Measurements from ENCODE around the gene PLD5.
A peak's percentile ranks its signal among the peaks of the same experiment; 100 is the strongest.
"Not testable (repeated sequence)": the region's sequence is repeated elsewhere in the genome, so short reads cannot be mapped to it uniquely, and the experiment has no call there.

The PLD5 gene

DNA sequence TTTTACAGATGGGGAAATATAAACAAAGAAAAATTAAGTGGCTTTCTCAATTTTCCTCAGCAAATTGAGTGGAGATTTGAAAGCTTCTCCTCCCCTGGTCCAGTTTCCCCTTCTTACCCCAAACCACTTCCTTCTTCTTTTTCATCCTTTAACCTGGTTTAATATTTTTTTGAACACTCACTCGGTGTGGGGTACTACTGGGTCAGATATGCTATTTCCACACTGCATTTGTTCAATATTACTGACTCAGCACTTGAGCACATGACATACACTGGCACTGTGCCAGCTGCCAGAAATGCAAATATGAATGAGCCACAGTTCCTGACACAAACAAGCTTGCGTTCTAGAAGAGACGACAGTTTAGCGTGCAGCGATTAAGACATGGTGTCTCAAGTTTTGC lies 193.6 kb downstream of the PLD5 start:
- H3K4me2 ChIP-seq (ENCODE audit: low read length); H3K23ac ChIP-seq (ENCODE audit: low read length); H2BK120ac ChIP-seq (ENCODE audit: insufficient read depth, low read length, poor library complexity); H2AFZ ChIP-seq (ENCODE audit: insufficient read depth, low read length, poor library complexity); H3K9ac ChIP-seq (ENCODE audit: low read length); H4K91ac ChIP-seq (ENCODE audit: low read depth, low read length); H3K4me1 ChIP-seq (ENCODE audit: control insufficient read depth in 1 of 2, insufficient read depth in 2 of 2, low read length in 2 of 2); H3K4ac ChIP-seq (ENCODE audit: low read depth, low read length); H2BK5ac ChIP-seq (ENCODE audit: low read depth, low read length, poor library complexity); DNase-seq; H3K18ac ChIP-seq (ENCODE audit: low read length); H2AK5ac ChIP-seq (ENCODE audit: low read length); H3K36me3 ChIP-seq (ENCODE audit: control insufficient read depth in 1 of 2, insufficient read depth in 2 of 2, low read length in 2 of 2); H4K8ac ChIP-seq (ENCODE audit: low read depth, low read length); H3K79me2 ChIP-seq (ENCODE audit: control insufficient read depth, insufficient read depth, low read length, poor library complexity); H3K9me3 ChIP-seq (ENCODE audit: insufficient read depth, low read depth, low read length); H3K14ac ChIP-seq (ENCODE audit: low read length); H3K27ac ChIP-seq (ENCODE audit: low read depth, low read length); H3K4me3 ChIP-seq (ENCODE audit: low read depth, low read length); H2BK12ac ChIP-seq (ENCODE audit: low read length); H3K27me3 ChIP-seq (ENCODE audit: insufficient read depth, low read length); H4K12ac ChIP-seq (ENCODE audit: low read depth, low read length); H3K79me1 ChIP-seq (ENCODE audit: low read length): not testable (repeated sequence)
- WGBS (ENCODE audit: extremely low coverage, insufficient coverage, insufficient read length) = no CpG with 5 or more reads among the region's 5 CpGs

DNA sequence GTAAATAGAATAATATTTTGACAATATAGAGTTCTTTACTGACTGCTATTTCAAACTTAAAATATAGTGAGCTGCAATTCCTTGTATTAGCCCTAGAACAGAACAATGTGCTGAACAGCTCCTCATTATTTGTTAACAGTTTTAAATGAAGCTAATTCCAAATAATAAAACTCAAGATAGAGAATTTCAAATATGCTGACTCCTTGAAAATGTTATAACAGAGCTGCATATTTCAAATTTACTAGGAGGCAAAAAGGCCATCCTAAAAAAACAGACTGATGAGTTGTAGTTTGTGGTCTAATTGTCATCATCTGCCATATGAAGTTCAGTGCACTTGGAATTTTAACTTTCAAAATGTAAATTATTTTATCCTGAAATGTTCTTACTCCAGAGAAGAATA lies 197.1 kb downstream of the PLD5 start:
- not testable (repeated sequence) for H3K4ac ChIP-seq (ENCODE audit: low read depth, low read length); H3K36me3 ChIP-seq (ENCODE audit: control insufficient read depth in 1 of 2, insufficient read depth in 2 of 2, low read length in 2 of 2); H3K4me3 ChIP-seq (ENCODE audit: low read depth, low read length); H4K8ac ChIP-seq (ENCODE audit: low read depth, low read length); H3K79me1 ChIP-seq (ENCODE audit: low read length); H3K9me3 ChIP-seq (ENCODE audit: insufficient read depth, low read depth, low read length); DNase-seq; H2BK5ac ChIP-seq (ENCODE audit: low read depth, low read length, poor library complexity); H4K91ac ChIP-seq (ENCODE audit: low read depth, low read length); H3K9ac ChIP-seq (ENCODE audit: low read length); H3K4me1 ChIP-seq (ENCODE audit: control insufficient read depth in 1 of 2, insufficient read depth in 2 of 2, low read length in 2 of 2); H3K18ac ChIP-seq (ENCODE audit: low read length); H3K79me2 ChIP-seq (ENCODE audit: control insufficient read depth, insufficient read depth, low read length, poor library complexity); H4K12ac ChIP-seq (ENCODE audit: low read depth, low read length); H3K23ac ChIP-seq (ENCODE audit: low read length); H2AK5ac ChIP-seq (ENCODE audit: low read length); H3K27ac ChIP-seq (ENCODE audit: low read depth, low read length); H2BK120ac ChIP-seq (ENCODE audit: insufficient read depth, low read length, poor library complexity); H2AFZ ChIP-seq (ENCODE audit: insufficient read depth, low read length, poor library complexity); H2BK12ac ChIP-seq (ENCODE audit: low read length); H3K14ac ChIP-seq (ENCODE audit: low read length); H3K4me2 ChIP-seq (ENCODE audit: low read length); H3K27me3 ChIP-seq (ENCODE audit: insufficient read depth, low read length)

DNA sequence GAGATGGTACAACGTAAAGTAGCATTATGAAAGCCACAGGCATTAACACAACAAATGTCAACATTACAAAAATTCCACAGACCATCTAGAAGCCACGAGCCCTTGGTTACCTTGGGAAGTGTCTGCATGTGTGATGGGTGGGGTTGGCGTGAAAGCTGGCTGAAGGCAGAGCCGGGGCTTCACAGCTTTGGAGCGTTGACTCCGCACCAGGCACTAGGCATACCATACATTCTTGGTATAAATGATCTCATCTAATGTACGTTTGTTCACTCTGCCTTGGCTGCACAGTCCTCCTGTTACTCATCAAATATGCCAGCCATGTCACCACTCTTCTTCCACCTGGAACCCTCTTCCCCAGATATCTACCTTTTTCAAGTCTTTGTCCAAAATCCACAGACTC lies 202.5 kb downstream of the PLD5 start:
- not testable (repeated sequence) for H3K4ac ChIP-seq (ENCODE audit: low read depth, low read length); H3K18ac ChIP-seq (ENCODE audit: low read length); H2BK120ac ChIP-seq (ENCODE audit: insufficient read depth, low read length, poor library complexity); H2BK5ac ChIP-seq (ENCODE audit: low read depth, low read length, poor library complexity); H3K79me2 ChIP-seq (ENCODE audit: control insufficient read depth, insufficient read depth, low read length, poor library complexity); H3K14ac ChIP-seq (ENCODE audit: low read length); H2AK5ac ChIP-seq (ENCODE audit: low read length); H3K9me3 ChIP-seq (ENCODE audit: insufficient read depth, low read depth, low read length); H4K91ac ChIP-seq (ENCODE audit: low read depth, low read length); H4K12ac ChIP-seq (ENCODE audit: low read depth, low read length); H3K23ac ChIP-seq (ENCODE audit: low read length); H3K9ac ChIP-seq (ENCODE audit: low read length); H3K4me2 ChIP-seq (ENCODE audit: low read length); H3K79me1 ChIP-seq (ENCODE audit: low read length); H3K36me3 ChIP-seq (ENCODE audit: control insufficient read depth in 1 of 2, insufficient read depth in 2 of 2, low read length in 2 of 2); H2BK12ac ChIP-seq (ENCODE audit: low read length); H3K4me3 ChIP-seq (ENCODE audit: low read depth, low read length); H4K8ac ChIP-seq (ENCODE audit: low read depth, low read length); H3K4me1 ChIP-seq (ENCODE audit: control insufficient read depth in 1 of 2, insufficient read depth in 2 of 2, low read length in 2 of 2); H2AFZ ChIP-seq (ENCODE audit: insufficient read depth, low read length, poor library complexity); H3K27me3 ChIP-seq (ENCODE audit: insufficient read depth, low read length)
- peak; percentile 77 to 78 for DNase-seq
- peak overlapping the region; percentile 62 for H3K27ac ChIP-seq (ENCODE audit: low read depth, low read length)
- no CpG with 5 or more reads among the region's 7 CpGs for WGBS (ENCODE audit: extremely low coverage, insufficient coverage, insufficient read length)

DNA sequence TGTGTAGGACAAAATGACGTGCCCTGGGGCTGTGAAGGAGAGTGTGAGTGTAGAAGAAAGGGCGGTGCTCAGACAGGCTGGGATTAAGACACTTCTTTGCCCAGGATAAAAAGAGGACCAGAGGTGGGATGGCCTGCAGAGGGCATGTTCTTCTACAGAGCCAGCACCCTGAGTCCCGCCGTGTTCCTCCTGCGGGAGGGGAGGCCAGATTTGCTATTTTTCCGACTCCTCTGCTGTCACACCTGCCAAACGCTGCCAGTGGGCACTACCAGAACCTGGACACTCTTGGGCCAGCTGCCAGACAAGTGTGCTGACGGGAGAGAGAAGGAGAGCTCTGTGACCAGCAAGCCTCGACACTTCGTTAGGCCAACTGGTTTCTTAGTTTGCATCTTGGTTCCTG lies 206.4 kb downstream of the PLD5 start:
- H4K91ac ChIP-seq (ENCODE audit: low read depth, low read length) = no peak overlapping the region
- no peaks in the 10 kb centered on the region for H3K9me3 ChIP-seq (ENCODE audit: insufficient read depth, low read depth, low read length)
- H2AFZ ChIP-seq (ENCODE audit: insufficient read depth, low read length, poor library complexity) = no peak overlapping the region
- no peak overlapping the region for H3K27ac ChIP-seq (ENCODE audit: low read depth, low read length)
- no peak for DNase-seq
- no CpG with 5 or more reads among the region's 10 CpGs for WGBS (ENCODE audit: extremely low coverage, insufficient coverage, insufficient read length)
- H2BK12ac ChIP-seq (ENCODE audit: low read length) = no peak overlapping the region
- no peak overlapping the region for H4K8ac ChIP-seq (ENCODE audit: low read depth, low read length)
- no peak overlapping the region for H2BK5ac ChIP-seq (ENCODE audit: low read depth, low read length, poor library complexity)
- H3K79me2 ChIP-seq (ENCODE audit: control insufficient read depth, insufficient read depth, low read length, poor library complexity) = no peaks in the 10 kb centered on the region
- H3K14ac ChIP-seq (ENCODE audit: low read length) = no peak overlapping the region
- no peaks in the 10 kb centered on the region for H3K27me3 ChIP-seq (ENCODE audit: insufficient read depth, low read length)
- no peak overlapping the region for H2BK120ac ChIP-seq (ENCODE audit: insufficient read depth, low read length, poor library complexity)
- H2AK5ac ChIP-seq (ENCODE audit: low read length) = no peak overlapping the region
- no peak overlapping the region for H3K4me2 ChIP-seq (ENCODE audit: low read length)
- H3K79me1 ChIP-seq (ENCODE audit: low read length) = no peaks in the 10 kb centered on the region
- H3K23ac ChIP-seq (ENCODE audit: low read length) = no peak overlapping the region
- H3K4me1 ChIP-seq (ENCODE audit: control insufficient read depth in 1 of 2, insufficient read depth in 2 of 2, low read length in 2 of 2) = no peaks in the 10 kb centered on the region
- H3K18ac ChIP-seq (ENCODE audit: low read length) = no peak overlapping the region
- H3K36me3 ChIP-seq (ENCODE audit: control insufficient read depth in 1 of 2, insufficient read depth in 2 of 2, low read length in 2 of 2) = no peaks in the 10 kb centered on the region
- H3K9ac ChIP-seq (ENCODE audit: low read length) = no peak overlapping the region
- H4K12ac ChIP-seq (ENCODE audit: low read depth, low read length) = no peak overlapping the region
- H3K4me3 ChIP-seq (ENCODE audit: low read depth, low read length) = no peak overlapping the region
- H3K4ac ChIP-seq (ENCODE audit: low read depth, low read length) = no peak overlapping the region

DNA sequence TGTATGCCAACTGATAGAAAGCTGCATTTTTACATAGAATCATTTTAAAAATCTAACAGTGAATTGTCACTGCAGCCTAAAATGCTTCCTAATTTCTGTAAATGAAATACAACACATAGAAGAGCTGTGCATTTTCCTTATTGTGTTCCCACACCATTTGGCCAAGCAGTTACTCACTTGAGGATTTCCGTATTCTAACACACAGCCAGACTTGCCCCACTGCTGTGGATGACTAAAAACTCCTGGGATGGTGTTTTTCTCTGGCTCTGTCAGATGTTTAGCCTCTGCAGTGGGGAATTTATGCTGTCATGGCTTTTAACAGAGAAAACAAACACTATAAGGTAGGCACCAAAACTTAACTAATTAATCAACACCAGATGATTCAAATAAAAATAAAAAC lies 209.6 kb downstream of the PLD5 start:
- not testable (repeated sequence) for H2BK5ac ChIP-seq (ENCODE audit: low read depth, low read length, poor library complexity); H4K91ac ChIP-seq (ENCODE audit: low read depth, low read length); H2AK5ac ChIP-seq (ENCODE audit: low read length); H3K4ac ChIP-seq (ENCODE audit: low read depth, low read length); H2BK120ac ChIP-seq (ENCODE audit: insufficient read depth, low read length, poor library complexity); H3K9ac ChIP-seq (ENCODE audit: low read length); H3K23ac ChIP-seq (ENCODE audit: low read length); H3K4me3 ChIP-seq (ENCODE audit: low read depth, low read length); H3K14ac ChIP-seq (ENCODE audit: low read length); DNase-seq; H3K79me2 ChIP-seq (ENCODE audit: control insufficient read depth, insufficient read depth, low read length, poor library complexity); H3K9me3 ChIP-seq (ENCODE audit: insufficient read depth, low read depth, low read length); H3K4me1 ChIP-seq (ENCODE audit: control insufficient read depth in 1 of 2, insufficient read depth in 2 of 2, low read length in 2 of 2); H4K12ac ChIP-seq (ENCODE audit: low read depth, low read length); H3K79me1 ChIP-seq (ENCODE audit: low read length); H3K36me3 ChIP-seq (ENCODE audit: control insufficient read depth in 1 of 2, insufficient read depth in 2 of 2, low read length in 2 of 2); H3K18ac ChIP-seq (ENCODE audit: low read length); H2AFZ ChIP-seq (ENCODE audit: insufficient read depth, low read length, poor library complexity); H4K8ac ChIP-seq (ENCODE audit: low read depth, low read length); H2BK12ac ChIP-seq (ENCODE audit: low read length); H3K27ac ChIP-seq (ENCODE audit: low read depth, low read length); H3K27me3 ChIP-seq (ENCODE audit: insufficient read depth, low read length); H3K4me2 ChIP-seq (ENCODE audit: low read length)
- no CpG with 5 or more reads among the region's 1 CpG for WGBS (ENCODE audit: extremely low coverage, insufficient coverage, insufficient read length)
